Stimulated activated CD4-positive, alpha-beta T cell treated with anti-CD3 and anti-CD28 coated beads, Interleukin-1b, Interleukin-23, amount 100 ng/mL, for 48 hours (primary cell): ENCODE measurements around the gene EXD2.
"Not testable (repeated sequence)": the region's sequence is repeated elsewhere in the genome, so short reads cannot be mapped to it uniquely, and the experiment has no call there.

ENCODE experiments used
- DNase-seq: peaks from one replicate; pipeline ENCODE4 v3.0.0-alpha.2; 2020

Gene EXD2

GRCh38 chr14:69204753-69205152 is 13.5 kb downstream of the EXD2 start:
- DNase-seq: no peak

GRCh38 chr14:69207435-69208041 is 16.2 kb downstream of the EXD2 start:
- DNase-seq: no peak

GRCh38 chr14:69208666-69209065 is 17.4 kb downstream of the EXD2 start:
- DNase-seq: no peak

GRCh38 chr14:69214393-69214792 is 23.1 kb downstream of the EXD2 start:
- no peak for DNase-seq

- not testable (repeated sequence) for DNase-seq
Measured at GRCh38 chr14:69217663-69218062, 26.4 kb downstream of the EXD2 start.

GRCh38 chr14:69224946-69225345 is 33.6 kb downstream of the EXD2 start:
- DNase-seq: no peak

GRCh38 chr14:69226178-69226577 is 34.9 kb downstream of the EXD2 start:
- no peak for DNase-seq

GRCh38 chr14:69226736-69227135 is 35.4 kb downstream of the EXD2 start:
- no peak for DNase-seq

- DNase-seq: no peak
Measured at GRCh38 chr14:69231486-69231885, 40.2 kb downstream of the EXD2 start.

GRCh38 chr14:69232388-69232787 is 41.1 kb downstream of the EXD2 start:
- DNase-seq: no peak

GRCh38 chr14:69234106-69234505 is 42.8 kb downstream of the EXD2 start:
- DNase-seq: no peak

- DNase-seq: no peak
Measured at GRCh38 chr14:69235708-69236107, 44.4 kb downstream of the EXD2 start.

GRCh38 chr14:69237142-69237541 is 45.8 kb downstream of the EXD2 start:
- no peak for DNase-seq

- no peak for DNase-seq
Measured at GRCh38 chr14:69237584-69237983, 46.3 kb downstream of the EXD2 start.

- no peak for DNase-seq
Measured at GRCh38 chr14:69238883-69239282, 47.6 kb downstream of the EXD2 start.

GRCh38 chr14:69240527-69241173 is 49.4 kb downstream of the EXD2 start:
- DNase-seq: no peak

GRCh38 chr14:69241577-69241976 is 50.3 kb downstream of the EXD2 start:
- DNase-seq: no peak

GRCh38 chr14:69242311-69243224 is 51.3 kb downstream of the EXD2 start:
- DNase-seq: peak; percentile 40

- no peak for DNase-seq
Measured at GRCh38 chr14:69244946-69245345, 53.6 kb downstream of the EXD2 start.

- DNase-seq: no peak
Measured at GRCh38 chr14:69246331-69246730, 55.0 kb downstream of the EXD2 start.

GRCh38 chr14:69247676-69248440 is 56.6 kb downstream of the EXD2 start:
- DNase-seq: no peak

- no peak for DNase-seq
Measured at GRCh38 chr14:69249603-69250002, 58.3 kb downstream of the EXD2 start.

- no peak for DNase-seq
Measured at GRCh38 chr14:69252851-69253250, 61.6 kb downstream of the EXD2 start.
